RWPE2 (cell line): Measurements from ENCODE around the gene RPLP2.

Experiments
- ATAC-seq: fragments of 200-7000 bp; cut with Tn5 transposase; 3 replicates; pipeline ENCODE4 v1.9.1; 2021; ENCODE audit warnings: low read depth
- DNase-seq: peaks from one replicate; pipeline ENCODE4 v3.0.0-alpha.2; 2020; ENCODE audit warnings: low spot score
- H3K27ac ChIP-seq: fragments of 450-650 bp; 2 replicates; pipeline ENCODE4 v1.5.1; 2017; ENCODE audit warnings: mild to moderate bottlenecking; ENCODE audit not compliant: poor library complexity, severe bottlenecking
- H3K27me3 ChIP-seq: fragments of 250-450 bp; sonication (Bioruptor Pico); 2 replicates; pipeline ENCODE4 v1.5.1; 2021; ENCODE audit warnings: mild to moderate bottlenecking, moderate library complexity; ENCODE audit not compliant: insufficient read depth, poor library complexity, severe bottlenecking
- H3K36me3 ChIP-seq: fragments of 250-450 bp; sonication (Bioruptor Pico); 2 replicates; pipeline ENCODE4 v1.5.1; 2020; ENCODE audit warnings: low read depth, mild to moderate bottlenecking, moderate library complexity
- H3K4me1 ChIP-seq: fragments of 250-450 bp; sonication (Bioruptor Pico); 2 replicates; pipeline ENCODE4 v1.5.1; 2021; ENCODE audit warnings: mild to moderate bottlenecking, moderate library complexity; ENCODE audit not compliant: insufficient read depth, poor library complexity, severe bottlenecking
- H3K4me3 ChIP-seq: fragments of 250-450 bp; sonication (Bioruptor Pico); 2 replicates; pipeline ENCODE4 v1.5.1; 2021; ENCODE audit warnings: mild to moderate bottlenecking, moderate library complexity; ENCODE audit not compliant: severe bottlenecking
- H3K9me3 ChIP-seq: fragments of 250-450 bp; sonication (Bioruptor Pico); 2 replicates; pipeline ENCODE4 v1.5.1; 2021; ENCODE audit warnings: mild to moderate bottlenecking, moderate library complexity; ENCODE audit not compliant: severe bottlenecking
- TF ChIP-seq, protein P1 (sequence below): fragments of 450-650 bp; IDR thresholded peaks from one replicate; pipeline ENCODE4 v1.5.1; 2017; ENCODE audit warnings: mild to moderate bottlenecking, moderate library complexity; ENCODE audit not compliant: poor library complexity, severe bottlenecking

Gene RPLP2

DNA sequence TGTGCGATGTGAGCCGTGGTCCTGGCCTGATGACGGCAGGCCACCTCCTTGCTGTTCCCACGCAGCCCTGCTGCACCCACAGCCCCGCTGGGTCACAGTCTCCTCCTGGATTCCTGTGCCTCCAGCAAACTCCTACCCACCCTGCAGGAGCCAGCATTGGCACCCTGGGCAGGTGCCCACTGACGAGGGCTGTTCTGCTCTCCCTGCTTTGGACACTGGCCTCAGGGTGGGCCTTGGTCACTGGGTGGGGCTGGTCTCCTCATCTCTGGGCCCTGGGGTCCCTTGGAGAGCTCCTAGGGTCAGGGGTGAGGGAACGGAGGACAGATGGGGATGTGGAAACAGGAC, 45.5 kb downstream of the RPLP2 start:
- ATAC-seq (no peak), DNase-seq (no peak)
- H3K27ac ChIP-seq, result no peak overlapping the region
- H3K27me3 ChIP-seq, result no peaks in the 10 kb centered on the region
- no peak overlapping the region for H3K4me3 ChIP-seq
- no peaks in the 10 kb centered on the region; the same call in 1 of the 2 replicates for H3K36me3 ChIP-seq
- TF ChIP-seq, protein P1, sequence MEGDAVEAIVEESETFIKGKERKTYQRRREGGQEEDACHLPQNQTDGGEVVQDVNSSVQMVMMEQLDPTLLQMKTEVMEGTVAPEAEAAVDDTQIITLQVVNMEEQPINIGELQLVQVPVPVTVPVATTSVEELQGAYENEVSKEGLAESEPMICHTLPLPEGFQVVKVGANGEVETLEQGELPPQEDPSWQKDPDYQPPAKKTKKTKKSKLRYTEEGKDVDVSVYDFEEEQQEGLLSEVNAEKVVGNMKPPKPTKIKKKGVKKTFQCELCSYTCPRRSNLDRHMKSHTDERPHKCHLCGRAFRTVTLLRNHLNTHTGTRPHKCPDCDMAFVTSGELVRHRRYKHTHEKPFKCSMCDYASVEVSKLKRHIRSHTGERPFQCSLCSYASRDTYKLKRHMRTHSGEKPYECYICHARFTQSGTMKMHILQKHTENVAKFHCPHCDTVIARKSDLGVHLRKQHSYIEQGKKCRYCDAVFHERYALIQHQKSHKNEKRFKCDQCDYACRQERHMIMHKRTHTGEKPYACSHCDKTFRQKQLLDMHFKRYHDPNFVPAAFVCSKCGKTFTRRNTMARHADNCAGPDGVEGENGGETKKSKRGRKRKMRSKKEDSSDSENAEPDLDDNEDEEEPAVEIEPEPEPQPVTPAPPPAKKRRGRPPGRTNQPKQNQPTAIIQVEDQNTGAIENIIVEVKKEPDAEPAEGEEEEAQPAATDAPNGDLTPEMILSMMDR, result no peak
- H3K9me3 ChIP-seq, result no peaks in the 10 kb centered on the region
- no peaks in the 10 kb centered on the region for H3K4me1 ChIP-seq

DNA sequence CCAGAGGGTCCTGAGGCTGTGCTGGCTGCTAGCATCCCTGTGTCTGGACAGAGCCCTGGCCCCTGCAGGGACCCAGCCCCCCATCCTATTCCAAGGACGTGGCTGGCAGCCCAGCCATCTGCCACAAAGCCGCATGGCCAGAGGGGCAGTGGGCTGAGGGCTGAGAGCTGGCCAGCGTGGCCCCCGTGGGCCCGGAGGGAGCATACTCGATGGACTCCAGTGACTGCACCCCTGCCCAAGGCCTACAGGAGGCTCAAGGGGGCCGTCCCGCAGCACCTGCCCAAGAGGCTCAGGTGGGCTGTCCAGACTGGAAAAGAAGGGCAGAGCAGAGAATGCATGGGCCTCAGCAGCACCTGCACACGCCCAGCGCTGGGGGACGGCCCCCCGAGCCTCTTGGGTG, 46.0 kb downstream of the RPLP2 start:
- H3K9me3 ChIP-seq, result no peaks in the 10 kb centered on the region
- H3K27me3 ChIP-seq, result no peaks in the 10 kb centered on the region
- H3K4me1 ChIP-seq, result no peaks in the 10 kb centered on the region
- H3K27ac ChIP-seq, result no peak overlapping the region
- DNase-seq, result no peak
- ATAC-seq, result no peak
- H3K4me3 ChIP-seq, result no peak overlapping the region
- TF ChIP-seq, protein P1, result no peak
- no peaks in the 10 kb centered on the region; the same call in 1 of the 2 replicates for H3K36me3 ChIP-seq

DNA sequence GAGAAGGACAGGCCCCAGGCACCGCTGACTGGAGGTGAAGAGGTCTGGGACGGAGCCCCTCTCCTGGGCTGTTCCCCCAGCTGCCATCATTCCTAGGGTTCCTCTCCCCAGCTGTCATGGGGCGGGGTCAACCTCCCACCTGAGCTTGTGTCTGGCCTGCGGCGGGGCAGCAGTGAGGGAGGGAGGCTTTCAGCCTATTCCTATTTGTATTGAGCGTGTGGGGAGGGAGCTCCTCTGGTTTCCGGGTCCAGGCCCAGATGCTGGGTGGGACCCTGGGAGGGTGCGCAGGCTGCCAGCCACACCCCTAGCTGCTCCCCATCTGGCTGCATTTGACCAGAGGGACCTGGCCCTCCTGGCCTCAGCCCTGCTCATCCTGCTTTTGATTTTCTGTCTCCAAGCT, 46.6 kb downstream of the RPLP2 start:
- no peak overlapping the region for H3K27ac ChIP-seq
- no peaks in the 10 kb centered on the region for H3K27me3 ChIP-seq
- no peaks in the 10 kb centered on the region; the same call in none of the 2 replicates for H3K36me3 ChIP-seq
- H3K4me1 ChIP-seq, result no peaks in the 10 kb centered on the region
- ATAC-seq (no peak), DNase-seq (no peak)
- no peak overlapping the region for H3K4me3 ChIP-seq
- no peaks in the 10 kb centered on the region for H3K9me3 ChIP-seq
- TF ChIP-seq, protein P1, result no peak

DNA sequence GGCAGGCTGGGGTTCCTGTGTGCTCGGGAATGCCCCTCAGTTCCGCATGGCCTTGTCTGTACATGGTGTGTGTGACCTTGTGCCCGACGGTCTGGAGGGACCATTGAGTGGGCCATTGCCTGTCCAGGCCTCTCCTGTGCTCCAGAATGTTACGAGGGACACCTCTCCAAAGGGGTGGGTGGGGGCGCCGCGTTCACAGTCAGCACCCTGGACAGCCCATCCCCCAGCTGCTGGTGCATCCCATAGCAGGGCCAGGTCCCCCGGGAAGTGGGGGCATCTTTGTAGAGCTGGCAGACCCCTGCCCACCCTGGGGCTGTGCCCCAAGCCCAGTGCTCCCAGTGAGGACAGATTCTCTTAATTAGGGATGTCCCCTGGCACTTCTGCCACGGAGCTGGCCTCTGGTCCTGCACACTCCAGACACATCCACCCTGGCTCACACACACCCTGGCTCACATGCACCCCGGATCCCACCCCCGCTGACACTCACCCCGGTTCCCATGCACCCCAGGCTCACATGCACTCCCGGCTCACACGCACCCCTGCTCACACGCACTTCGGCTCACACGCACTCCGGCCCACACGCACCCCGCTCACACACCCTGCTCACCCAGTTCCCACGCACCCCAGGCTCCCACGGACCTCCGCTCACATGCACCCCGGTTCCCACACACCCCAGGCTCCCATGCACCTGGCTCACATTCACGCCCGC, 48.4 kb downstream of the RPLP2 start:
- H3K27me3 ChIP-seq, result no peaks in the 10 kb centered on the region
- H3K9me3 ChIP-seq, result no peaks in the 10 kb centered on the region
- TF ChIP-seq, protein P1, result no peak
- no peaks in the 10 kb centered on the region for H3K4me1 ChIP-seq
- no peak for DNase-seq
- H3K27ac ChIP-seq, result no peak overlapping the region
- H3K4me3 ChIP-seq, result no peak overlapping the region
- no peak for ATAC-seq
- peaks cover 13% of the 10 kb centered on the region for H3K36me3 ChIP-seq

DNA sequence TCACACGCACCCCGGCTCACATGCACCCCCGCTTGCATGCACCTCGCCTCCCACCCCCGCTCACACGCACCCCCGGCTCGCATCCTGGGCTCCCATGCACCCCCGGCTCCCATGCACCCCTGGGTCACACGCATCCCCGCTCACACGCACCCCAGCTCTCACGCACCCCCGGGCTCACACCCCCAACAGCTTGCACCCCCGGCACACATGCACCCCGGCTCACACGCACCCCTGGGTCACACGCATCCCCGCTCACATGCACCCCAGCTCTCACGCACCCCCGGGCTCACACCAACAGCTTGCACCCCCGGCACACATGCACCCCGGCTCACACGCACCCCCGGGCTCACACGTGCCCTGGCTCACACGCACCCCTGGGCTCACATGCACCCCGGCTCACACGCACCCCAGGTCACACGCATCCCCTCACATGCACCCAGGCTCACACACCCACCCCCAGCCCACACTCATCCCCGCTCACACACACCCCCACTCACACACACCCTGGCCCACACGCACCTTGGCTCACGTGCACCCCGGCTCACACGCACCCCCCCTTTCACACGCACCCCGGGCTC, 49.1 kb downstream of the RPLP2 start:
- TF ChIP-seq, protein P1, result no peak
- Histone ChIP-seq H3K27me3 (no peaks in the 10 kb centered on the region), H3K27ac (no peak overlapping the region), H3K4me1 (no peaks in the 10 kb centered on the region), H3K36me3 (peaks cover 14% of the 10 kb centered on the region), H3K9me3 (no peaks in the 10 kb centered on the region), H3K4me3 (no peak overlapping the region)
- no peak for ATAC-seq
- DNase-seq, result no peak
